NCI-H526 (cell line): ENCODE results near the gene ABCA6.
"Not testable (repeated sequence)": the region's sequence is repeated elsewhere in the genome, so short reads cannot be mapped to it uniquely, and the experiment has no call there.

Source experiments
- DNase-seq, 2 experiments: peaks; one replicate each; lab custom pipeline; 2025; lab: John Stamatoyannopoulos, UW

ABCA6 gene, protein sequence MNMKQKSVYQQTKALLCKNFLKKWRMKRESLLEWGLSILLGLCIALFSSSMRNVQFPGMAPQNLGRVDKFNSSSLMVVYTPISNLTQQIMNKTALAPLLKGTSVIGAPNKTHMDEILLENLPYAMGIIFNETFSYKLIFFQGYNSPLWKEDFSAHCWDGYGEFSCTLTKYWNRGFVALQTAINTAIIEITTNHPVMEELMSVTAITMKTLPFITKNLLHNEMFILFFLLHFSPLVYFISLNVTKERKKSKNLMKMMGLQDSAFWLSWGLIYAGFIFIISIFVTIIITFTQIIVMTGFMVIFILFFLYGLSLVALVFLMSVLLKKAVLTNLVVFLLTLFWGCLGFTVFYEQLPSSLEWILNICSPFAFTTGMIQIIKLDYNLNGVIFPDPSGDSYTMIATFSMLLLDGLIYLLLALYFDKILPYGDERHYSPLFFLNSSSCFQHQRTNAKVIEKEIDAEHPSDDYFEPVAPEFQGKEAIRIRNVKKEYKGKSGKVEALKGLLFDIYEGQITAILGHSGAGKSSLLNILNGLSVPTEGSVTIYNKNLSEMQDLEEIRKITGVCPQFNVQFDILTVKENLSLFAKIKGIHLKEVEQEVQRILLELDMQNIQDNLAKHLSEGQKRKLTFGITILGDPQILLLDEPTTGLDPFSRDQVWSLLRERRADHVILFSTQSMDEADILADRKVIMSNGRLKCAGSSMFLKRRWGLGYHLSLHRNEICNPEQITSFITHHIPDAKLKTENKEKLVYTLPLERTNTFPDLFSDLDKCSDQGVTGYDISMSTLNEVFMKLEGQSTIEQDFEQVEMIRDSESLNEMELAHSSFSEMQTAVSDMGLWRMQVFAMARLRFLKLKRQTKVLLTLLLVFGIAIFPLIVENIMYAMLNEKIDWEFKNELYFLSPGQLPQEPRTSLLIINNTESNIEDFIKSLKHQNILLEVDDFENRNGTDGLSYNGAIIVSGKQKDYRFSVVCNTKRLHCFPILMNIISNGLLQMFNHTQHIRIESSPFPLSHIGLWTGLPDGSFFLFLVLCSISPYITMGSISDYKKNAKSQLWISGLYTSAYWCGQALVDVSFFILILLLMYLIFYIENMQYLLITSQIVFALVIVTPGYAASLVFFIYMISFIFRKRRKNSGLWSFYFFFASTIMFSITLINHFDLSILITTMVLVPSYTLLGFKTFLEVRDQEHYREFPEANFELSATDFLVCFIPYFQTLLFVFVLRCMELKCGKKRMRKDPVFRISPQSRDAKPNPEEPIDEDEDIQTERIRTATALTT (N-terminal part only)

DNA sequence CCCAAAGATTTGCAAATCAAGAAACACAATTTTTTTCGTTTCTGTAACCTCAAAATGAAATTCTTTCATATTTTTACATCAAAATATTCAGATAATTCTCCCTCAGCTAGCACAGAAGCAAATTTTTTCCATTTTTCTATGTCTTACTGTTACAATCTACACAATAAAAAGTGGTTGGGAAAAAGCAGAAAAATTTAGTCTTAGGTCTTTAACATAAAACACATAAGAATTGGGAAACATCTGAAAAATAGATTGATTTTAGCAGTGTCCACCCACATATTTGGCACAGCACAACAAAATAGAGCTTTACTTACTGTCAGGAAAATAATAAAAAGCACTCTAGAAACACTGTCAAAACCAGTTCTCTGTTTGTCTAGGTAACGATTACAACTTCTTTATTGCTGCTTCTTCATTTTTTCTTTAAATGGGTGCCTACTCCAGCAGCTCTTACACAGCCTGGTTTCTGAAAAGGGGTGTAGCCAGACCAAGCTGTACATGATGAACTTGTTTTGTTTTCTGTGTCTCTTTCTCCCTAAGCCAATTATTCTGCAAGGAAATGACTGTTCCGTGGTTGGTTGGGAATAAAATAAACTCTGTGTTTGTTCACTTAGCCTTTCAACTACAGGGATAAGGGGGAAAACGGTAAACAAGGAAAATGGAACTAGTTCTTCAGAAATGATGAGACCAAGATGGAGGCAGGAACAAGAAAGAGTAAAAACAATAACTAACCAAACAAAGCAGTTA, at the start of gene ABCA6:
Gene ABCA6, minus strand, starts transcription at position 465 of the 744 bp plus-strand sequence. CDS start 1,192 bp downstream, outside the sequence.
- DNase-seq = no peak

DNA sequence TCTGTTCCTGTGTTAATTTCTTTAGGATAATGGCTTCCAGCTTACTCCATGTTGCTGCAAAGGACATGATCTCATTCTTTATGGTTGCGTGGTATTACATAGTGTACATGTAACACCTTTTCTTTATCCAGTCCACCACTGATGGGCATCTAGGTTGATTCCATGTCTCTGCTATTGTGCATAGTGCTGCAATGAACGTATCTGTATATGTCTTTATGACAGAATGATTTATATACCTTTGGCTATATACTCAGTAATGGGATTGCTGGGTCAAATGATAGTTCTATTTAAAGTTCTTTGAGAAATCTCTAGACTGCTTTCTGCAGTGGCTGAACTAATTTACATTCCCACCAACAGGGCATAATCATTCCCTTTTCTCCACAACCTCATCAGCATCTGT, 47.1 kb upstream of the ABCA6 start:
- DNase-seq = no peak

DNA sequence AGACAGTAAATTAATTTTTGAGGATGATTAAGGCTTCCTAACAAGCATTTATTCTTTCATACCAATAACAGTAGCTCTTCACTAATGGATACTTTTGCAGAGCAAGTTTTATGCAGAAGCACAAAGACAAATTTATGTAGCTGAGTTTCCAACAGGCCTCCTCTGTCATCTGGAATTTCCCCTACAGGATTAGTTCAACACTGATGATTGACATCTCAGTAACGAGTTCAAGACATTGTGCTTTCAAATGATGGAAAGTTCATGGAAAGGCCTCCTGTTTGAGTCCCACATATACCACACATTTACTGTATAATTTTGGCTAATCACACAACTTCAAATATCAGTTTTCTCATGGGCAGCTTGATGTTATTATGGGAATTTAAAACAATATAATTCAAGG, 46.4 kb upstream of the ABCA6 start:
- no peak for DNase-seq

DNA sequence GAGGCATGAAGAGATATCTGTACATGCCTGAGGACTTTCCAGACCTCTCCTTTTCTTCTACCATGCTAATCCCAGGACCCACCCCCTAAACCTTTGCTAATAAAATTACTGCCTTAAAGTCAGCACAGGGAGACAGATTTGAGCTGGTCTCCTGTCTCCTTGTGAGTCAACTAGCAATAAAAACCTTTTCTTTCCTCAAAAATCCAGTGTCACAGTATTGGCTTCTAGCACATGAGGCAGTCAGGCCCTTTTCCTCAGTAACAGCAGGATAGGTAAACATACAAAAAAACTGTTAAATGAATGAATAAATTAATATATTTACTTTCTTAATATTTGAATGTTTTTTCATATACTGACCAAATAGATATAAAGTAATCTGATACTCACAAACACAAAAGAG, 45.6 kb upstream of the ABCA6 start:
- no peak for DNase-seq

DNA sequence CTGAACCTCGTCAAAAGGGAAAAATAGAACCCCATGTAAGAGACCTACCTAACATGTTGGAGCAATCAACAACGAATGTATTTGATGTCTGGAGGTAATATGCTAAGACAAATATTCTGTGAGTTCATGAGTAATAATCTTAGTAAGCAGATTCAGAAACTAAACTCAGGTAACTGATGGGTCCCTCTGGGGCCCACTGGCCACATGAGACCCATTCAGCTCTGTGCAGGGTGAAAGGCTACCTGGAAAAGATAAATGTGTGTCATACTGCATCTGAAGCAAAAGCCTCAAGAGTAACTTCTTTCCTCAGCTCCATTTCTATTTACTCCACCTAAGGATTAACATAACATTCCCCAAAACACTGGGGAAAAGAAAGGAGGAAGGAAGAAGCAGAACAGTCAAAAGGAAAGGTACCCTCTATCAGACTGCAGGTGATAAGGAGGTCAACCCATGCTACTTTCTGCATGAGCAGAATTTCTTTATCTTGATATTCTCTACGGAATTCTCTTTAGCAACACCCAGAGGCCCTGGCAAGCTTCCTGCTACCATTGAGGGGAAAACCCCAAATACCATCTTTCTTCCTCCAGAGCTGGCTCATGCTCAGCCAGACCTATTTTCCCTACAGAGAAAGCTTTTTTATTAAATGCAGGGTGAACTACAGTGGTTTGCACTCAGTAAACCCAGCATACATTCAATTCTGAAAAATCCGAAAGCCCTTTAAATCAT, 37.7 kb upstream of the ABCA6 start:
- DNase-seq = no peak

DNA sequence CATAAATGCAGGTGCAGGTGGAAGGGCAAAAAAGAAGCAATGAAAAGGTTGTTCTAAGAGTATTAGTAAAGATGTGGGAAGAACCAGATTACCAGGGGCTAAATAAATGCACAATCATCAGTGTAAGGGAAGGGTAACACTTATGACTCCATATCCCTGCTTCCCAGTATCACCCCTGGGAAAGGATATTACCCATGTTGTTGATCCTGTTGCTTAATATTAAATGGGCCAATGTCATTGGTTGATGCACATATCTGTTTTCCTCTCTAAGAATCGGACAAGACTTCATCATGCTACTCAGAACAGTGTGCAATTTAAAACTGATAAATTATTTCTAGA, 34.7 kb upstream of the ABCA6 start:
- no peak for DNase-seq

DNA sequence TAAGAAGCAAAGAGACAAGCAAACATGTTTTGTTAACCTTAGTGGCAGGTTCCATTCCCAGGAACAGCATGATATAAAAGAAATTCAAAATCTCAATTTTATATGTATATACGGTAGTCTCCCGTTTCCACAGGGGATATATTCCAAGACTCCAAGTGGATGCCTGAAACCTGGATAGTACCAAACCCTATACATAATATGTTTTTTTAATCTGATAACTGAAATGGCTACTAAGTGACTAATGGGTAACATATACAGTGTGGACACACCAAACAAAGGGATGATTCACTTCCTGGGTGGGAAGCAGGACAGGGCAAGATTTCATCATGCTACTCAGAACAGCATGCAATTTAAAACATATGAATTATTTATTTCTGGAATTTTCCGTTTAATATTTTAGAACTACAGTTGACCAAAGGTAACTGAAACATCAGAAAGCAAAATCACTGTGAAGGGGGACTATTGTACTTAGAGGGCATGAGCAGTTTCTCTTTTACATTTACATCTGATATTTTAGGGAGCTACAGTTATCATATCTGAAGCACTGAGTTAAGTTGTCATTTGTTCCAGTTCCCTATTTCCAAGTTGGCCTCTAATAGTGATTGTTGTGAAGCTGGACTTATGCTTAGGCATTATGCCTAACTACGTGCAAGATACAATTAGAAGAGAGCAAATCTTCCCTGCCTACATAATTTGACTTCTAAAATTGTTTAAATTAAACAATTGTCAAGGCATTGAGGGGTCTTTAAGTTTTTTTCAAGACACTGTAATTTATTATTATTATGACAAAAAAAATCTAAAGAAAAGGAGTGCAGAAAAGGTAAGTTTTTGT, 34.1 kb upstream of the ABCA6 start:
- DNase-seq = no peak

DNA sequence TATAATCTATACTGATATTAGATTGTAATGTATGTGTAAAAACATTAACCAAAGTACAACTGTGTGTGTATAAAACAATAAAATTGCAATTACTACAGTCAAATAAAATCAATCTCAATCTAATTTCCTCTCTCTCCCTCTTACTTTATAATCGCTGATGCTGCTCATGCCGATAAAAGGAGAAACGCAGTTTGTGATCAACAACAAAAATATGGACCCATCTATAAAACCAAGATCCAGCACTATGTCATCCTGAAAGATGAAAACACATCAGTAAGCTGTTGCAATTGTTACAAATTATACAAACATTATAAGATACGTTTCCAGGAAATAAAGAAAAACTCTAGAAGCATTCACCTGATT, 33.5 kb upstream of the ABCA6 start:
- no peak for DNase-seq

DNA sequence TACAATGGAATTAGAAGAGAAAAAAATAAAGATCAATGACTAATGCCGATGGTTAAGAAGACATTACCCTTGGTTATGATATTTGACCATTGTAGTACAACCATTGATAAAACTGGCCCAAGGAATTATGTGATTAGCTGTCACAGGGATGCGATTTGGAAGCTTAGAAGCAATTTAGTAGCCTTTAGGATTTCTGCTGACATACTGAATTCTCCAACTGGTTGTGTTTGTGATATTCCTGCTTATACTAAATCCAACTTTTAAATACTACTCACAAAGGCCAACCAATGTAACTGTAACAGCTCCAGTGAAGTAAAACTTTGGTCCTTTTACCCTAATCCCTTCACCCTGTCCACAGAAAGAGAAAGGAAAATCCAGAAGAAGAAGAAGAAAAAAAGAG, 31.4 kb upstream of the ABCA6 start:
- no peak for DNase-seq

DNA sequence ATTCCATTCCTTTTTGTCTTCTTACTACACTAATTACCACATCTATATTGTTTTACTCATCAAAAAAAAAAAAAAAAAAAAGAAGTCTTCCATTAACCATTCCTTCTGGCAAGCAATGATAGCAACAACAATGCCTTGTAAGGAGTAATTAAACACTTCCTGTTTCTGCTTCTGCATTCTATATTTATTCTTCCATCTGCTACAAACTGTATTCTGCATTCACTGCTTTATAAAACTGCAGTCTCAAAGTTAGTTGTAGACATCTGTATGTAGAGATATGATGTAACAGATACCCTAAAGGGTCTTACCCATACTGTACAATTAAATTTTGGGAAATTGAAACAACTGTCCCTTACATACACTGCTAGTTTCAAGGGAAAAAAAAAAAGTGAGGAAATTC, 28.7 kb upstream of the ABCA6 start:
- DNase-seq = no peak

DNA sequence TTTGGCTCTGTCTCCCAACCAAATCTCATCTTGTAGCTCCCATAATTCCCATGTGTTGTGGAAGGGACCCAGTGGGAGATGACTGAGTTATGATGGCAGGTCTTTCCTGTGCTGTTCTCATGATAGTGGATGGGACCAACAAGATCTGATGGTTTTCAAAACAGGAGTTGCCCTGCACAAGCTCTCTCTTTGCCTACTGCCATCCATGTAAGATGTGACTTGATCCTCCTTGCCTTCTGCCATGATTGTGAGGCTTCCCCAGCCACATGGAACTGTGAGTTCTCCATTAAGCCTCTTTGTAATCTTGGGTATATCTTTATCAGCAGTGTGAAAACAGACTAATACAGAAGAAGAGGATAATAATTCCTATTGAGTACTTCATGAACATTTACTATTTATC, 26.9 kb upstream of the ABCA6 start:
- DNase-seq = not testable (repeated sequence)

DNA sequence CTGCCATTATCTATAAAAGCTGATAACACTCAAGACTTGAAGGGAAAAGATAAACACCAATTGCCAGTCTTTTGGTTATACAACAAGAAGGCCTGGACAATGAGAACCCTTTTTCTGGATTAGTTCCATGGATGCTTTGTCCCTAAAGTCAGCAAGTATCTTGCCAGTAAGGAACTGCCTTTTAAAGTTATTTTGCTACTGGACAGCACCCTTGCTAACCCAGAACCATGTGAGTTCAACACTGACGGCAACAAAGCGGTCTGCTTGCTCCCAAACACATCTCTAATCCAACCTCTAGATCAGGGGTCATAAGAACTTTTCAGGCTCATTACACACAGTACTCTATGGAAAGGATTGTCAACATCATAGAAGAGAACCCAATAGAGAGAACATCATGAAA, 25.3 kb upstream of the ABCA6 start:
- DNase-seq = no peak

DNA sequence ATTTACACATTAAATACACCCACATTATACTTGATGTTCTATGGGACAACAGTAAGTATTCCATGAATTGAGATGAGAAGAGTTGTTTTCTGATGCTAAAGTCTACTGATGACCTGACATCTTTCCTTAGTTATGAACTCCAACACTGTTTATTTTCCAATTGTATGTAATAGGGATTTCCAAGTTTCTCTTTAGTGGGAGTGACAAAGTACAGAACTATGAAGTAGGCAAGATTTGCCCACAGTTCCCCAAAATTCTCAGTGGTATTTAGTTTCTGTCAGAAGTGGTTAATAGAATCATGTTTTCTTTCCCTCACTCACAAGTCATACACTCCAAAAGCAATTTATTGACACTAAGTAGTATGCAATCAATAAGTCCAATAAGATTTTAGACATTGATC, 22.5 kb upstream of the ABCA6 start:
- DNase-seq = no peak

DNA sequence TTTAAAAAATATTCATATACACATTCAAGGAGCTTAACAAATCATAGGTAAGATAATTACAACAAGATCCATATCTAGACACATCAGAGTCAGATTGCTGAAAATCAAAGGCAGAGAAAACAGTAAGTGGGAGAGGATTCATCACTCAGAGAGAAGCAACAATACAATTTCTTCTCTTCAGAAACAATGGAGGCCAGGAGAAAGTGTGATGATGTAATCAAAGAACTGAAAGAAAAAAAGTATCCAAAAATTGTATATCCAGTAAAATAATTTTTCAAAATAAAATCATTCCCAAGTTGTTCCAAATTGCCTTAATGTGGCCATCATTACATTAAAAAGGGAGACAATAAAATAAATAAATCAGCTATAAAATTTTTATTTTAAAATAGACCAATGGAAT, 17.7 kb upstream of the ABCA6 start:
- DNase-seq = no peak

DNA sequence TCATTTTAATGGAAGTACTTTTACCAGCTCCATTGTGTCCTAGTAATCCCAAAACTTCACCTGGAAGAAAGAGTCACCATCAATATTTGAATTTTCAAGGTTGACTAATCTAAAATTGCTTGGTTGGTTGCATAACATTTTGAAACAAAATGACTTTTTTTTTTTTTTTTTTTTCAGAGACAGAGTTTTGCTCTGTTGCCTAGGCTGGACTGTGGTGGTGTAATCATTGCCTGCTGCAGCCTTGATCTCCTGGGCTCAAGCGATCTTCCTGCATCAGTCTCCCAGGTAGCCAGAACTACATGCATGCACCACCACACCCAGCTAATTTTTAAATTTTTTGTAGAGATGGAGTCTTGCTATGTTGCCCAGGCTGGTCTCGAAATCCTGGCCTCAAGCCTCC, 12.6 kb upstream of the ABCA6 start:
- no peak for DNase-seq

DNA sequence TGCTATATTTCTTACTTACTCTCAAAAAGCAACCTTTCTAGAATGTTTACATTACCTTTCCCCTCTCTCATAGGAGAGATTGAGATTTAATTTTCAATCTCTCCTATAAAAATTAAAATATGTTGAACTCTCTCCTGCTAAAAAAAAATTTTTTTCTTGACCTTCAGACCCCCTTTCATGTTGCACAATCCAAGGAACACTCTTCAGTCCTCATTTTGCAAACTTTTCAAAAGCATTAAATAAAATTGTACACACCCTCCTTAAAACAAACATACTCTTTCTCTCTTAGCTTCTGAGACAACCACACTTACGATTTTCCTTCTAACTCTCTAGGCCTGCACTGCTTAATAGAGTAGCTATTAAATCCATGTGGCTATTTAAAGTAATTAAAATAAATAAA, 8.6 kb upstream of the ABCA6 start:
- DNase-seq = no peak

DNA sequence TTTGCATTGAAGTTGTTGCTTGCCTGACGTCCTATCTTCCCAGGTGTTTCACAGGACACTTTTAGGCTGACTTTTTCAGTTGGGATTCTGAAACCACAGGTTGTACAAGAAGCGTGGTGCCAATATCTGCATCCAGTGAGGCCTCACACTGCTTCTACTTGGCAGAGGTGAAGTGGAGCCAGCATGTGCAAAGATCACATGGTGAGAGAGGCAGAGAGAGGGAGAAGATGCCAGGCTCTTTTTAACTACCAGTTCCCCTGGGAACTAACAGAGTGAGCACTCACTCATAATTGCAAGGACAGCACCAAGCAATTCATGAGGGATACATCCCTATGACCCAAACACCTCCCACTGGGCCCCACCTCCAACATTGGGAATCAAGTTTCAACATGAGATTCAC, 5.8 kb upstream of the ABCA6 start:
- no peak for DNase-seq

DNA sequence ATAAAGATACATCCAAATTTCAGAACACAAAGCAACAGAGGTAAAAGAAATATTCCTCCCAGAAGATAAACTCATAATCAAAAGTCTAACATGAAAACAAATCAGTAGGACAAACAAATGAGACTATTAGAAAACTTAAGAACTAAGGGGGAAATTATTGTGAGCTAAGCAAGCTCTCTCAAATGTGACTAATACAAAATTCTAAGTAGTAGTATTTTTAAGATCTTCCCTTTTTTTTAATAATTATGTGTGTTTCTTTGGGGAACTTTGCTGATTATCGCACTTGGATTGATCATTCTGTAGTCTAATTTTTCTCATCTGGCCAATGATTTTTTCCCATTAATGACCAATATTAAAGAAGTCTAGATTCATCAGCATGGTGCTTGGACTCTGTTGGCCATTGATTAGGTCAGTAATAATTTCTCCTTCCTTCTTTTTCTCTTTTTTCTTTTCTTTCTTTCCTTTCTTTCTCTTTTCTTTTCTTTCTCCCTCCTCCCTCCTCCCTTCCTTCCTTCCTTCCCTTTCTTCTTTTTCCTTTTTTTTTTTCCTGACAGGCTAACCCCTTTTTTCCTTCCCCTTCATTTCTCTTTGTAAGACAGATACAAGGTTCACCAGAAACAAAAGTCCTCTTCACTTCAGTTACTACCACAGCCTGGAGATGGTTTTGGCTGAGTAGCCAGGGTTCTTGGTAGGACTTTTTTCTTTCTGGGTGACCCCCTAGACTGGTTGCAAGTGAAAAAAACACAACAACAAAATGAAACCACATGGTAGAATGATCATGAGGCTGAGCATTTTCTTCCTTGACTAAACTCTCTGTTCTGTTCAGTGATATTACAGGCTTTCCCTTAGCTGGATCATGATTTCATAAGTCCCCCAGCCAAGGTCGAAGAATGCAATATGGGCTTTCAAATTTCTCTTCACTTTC, 2.9 kb upstream of the ABCA6 start:
- DNase-seq = no peak

DNA sequence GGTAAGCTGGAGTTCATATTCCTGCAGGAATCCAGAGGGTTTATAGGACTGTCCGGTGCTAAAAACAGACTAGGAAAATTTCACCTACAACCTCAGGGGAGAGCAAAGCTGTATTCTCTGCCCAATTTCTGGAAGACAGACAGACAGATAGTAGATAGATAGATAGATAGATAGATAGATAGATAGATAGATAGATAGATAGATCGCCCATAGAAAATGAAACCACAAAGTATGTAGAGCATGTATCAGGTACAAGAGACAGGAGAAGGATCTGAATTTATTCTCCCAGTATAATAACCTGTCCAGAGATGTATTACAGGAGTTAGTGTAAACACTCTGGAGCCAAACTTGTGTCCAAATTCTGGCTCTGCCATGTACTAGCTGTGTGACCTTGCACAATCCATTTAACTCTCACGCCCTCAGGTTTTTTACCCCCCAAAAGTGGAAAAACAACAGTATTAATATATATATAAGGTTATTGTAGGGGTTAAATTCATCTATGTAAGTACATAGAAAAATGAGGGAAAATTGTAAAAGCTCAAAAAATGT, 2.1 kb upstream of the ABCA6 start:
- no peak for DNase-seq
